HT1080 (cell line): Measurements from ENCODE around the gene OR9G4. TPM values are rescaled to one million over a fixed set of nuclear protein-coding genes. Genes with fewer than 3 reads are reported as not detected.

Source experiments
- small RNA-seq: library from RNA; depleted of rRNA; stranded (forward); fragments of <200 nt; gene quantifications from one replicate; pipeline ENCODE3, GENCODE V24; 2014
- total RNA-seq: library from RNA; depleted of rRNA; stranded (reverse); fragments of >200 nt; shearing (Covaris generic); gene quantifications from 2 replicates; pipeline ENCODE4 v1.2.3, GENCODE V29; 2014; rRNA removed

The OR9G4 gene
- total RNA-seq, 1 experiment from 2014 or later: not detected

Small RNA genes within 50 kb of the gene (small RNA-seq; reads per million reads assigned to genes)
- gene AP001803.1: not detected
- gene MIR6128: not detected

Other genes starting within 250 kb of the OR9G4 start
- gene OR5M11, start 205.4 kb downstream of the OR9G4 start, total RNA-seq: not detected in 2 replicates
- not detected in 2 replicates for gene OR5M10, start 171.0 kb downstream of the OR9G4 start, total RNA-seq
- not detected in 2 replicates for gene OR5M1, start 133.8 kb downstream of the OR9G4 start, total RNA-seq
- gene OR5AP2, start 106.3 kb downstream of the OR9G4 start, total RNA-seq: not detected in 2 replicates
- gene OR5AR1, start 85.0 kb downstream of the OR9G4 start, total RNA-seq: not detected in 2 replicates
- gene OR9G1, start 49.6 kb downstream of the OR9G4 start, total RNA-seq: not detected in 2 replicates
- not detected in 2 replicates for gene OR5AK2, start 240.2 kb upstream of the OR9G4 start, total RNA-seq